EH (cell line): ENCODE measurements around the gene RIC8B.

ENCODE experiments used
- DNase-seq: peaks from one replicate; pipeline ENCODE4 v3.0.0-alpha.2; 2015; ENCODE audit warnings: low read depth

RIC8B gene

GRCh38 chr12:106868982-106869700, 94.7 kb downstream of the RIC8B start:
- no peak for DNase-seq

DNA sequence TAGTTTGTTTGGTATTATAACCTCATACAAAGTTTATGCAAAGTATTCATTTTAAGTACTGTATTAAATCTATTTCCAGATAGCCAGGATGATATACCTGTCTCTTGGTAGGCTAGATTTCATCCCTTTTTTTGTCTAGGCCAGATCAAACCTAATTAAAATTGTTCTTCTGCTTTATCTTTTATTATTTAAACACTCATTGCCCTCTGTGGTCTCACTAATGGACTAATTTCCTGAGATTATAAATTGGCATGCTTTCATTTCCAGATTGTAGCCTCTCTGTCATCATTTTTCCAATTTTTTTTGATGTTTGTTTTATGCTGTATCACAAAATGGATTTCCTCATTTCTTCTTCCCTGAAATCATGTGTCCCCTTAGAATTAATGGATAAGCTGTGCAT, 95.6 kb downstream of the RIC8B start:
- no peak for DNase-seq

DNA sequence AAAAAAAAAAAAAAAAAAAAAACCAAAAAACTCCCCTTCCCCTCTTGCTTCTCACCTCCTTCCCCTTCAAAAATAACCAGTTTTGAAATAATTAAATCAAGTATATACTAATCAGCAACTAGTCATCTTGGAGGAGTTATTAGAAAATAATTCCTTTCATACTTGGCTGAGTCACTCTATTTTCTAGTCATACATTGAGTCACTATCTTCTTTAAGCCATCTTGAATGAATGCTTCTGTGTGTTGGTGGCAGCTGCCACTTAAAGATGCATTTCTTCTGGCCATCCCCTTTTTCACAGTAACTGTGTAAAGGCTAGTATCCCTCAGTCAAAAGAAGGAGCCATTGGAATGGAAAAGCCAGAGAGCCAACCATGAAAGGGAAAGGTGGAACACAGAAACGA, 97.0 kb downstream of the RIC8B start:
- DNase-seq = peak; percentile 73

DNA sequence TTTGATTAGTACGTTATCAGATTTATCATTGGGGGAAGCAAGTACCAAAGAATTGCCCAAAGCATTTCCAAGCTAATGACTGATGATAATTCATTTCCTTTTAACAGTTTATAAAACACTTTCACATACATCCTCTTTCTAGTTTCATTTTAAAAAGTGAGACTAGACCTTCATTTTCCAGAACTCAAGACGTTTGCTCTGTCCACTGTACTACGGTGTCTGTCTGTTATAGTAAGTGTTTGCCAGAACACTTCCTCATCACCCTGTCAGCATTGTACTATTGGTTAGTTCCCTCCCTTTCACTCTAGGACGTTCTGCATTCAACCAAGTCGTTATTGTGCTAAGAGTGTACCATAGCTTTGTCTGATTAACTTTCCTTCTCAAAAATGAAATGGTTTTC, 99.5 kb downstream of the RIC8B start:
- no peak for DNase-seq

DNA sequence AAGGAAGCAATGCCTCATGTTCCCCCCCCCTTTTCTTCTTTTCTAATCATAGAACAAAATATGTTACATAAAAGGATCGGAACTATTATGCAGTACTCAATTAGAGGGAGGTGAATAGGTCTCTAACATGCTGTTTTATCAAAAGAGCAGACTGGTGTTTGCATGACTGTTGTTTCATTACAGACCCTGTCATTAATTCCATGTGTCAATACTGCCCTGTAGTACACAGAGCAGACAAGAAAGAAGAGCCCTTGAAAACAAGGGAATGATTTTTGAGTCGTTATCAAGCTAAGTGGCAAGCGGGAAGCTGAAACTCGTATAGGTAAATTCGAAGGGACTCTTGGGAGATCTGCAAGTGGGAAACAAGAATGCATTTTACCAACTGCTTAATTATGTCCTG, 104.3 kb downstream of the RIC8B start:
- DNase-seq = no peak

GRCh38 chr12:106879612-106880011, 105.1 kb downstream of the RIC8B start:
- no peak for DNase-seq

GRCh38 chr12:106883426-106883825, 108.9 kb downstream of the RIC8B start:
- peak; percentile 46 for DNase-seq

DNA sequence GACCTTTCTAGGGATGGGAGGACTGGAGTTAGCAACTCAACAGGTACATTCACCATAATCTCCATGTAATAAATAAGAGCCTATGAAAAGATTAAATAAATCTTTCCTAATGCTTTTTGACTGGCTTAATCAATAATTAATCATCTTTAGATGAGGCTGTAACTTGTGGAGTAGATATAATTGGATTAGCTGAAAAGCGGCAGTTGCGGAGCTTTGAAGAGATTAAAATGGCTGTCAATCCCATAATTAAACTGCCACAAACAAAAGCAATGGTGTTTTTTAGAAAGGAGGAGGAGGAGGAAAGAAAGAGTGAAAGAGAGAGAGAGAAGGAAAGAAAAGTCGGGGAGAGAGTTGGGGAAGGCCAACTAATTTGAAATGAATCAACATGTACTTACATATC, 110.5 kb downstream of the RIC8B start:
- no peak for DNase-seq

DNA sequence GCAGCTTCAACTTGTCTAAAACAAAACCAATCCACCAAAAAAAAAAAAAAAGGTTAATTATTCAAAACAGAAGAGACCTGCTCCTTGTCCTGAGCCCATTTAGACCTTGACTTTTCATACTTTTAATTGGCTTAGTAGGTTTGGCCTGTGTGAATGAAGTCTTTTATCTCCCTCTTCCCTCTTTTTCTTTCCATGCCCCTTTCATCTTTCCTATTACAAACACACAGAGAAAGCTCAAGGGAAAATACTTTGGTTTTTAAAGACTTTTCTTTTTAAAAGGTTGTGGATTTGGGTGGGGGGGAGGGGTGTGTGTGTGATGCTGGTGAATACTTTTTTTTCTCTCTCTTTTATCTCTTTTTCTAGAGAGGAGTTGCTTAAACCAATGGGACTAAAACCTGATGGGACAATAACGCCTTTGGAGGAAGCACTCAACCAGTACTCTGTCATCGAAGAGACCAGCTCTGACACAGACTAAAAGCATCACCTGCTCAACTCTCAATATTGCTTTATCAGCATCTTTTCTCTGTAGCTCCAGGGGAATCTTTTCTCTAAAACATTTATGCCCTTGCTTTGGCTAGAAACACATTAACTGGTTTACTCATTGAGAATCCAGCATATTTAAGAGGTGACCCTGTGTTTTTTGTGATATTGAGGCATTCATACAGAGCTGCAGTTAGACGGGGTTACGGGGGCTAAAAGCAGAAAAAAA, 111.2 kb downstream of the RIC8B start:
- no peak for DNase-seq

GRCh38 chr12:106886932-106887331, 112.5 kb downstream of the RIC8B start:
- DNase-seq = no peak

GRCh38 chr12:106888348-106888970, 114.0 kb downstream of the RIC8B start:
- DNase-seq = no peak

DNA sequence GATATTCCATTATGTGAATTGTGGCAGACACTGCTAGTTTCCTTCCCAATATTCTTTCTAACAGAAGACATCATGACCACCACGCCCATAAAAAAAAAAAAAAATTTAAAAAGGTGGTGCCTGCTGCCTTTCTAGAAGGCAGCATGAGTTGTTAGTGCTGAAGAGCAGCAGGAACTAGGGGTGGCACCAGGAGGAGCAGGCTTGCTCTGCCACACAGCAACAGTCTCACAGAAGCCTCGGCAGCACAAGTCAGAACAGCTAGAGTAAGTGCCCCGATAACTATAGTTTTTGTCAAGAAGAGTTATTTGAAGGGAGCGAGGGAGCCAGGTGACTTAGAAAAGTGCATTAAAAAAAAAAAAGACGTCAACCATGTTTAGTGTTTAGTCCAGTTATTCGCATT, 114.8 kb downstream of the RIC8B start:
- no peak for DNase-seq

GRCh38 chr12:106889950-106890626, 115.6 kb downstream of the RIC8B start:
- DNase-seq = no peak

DNA sequence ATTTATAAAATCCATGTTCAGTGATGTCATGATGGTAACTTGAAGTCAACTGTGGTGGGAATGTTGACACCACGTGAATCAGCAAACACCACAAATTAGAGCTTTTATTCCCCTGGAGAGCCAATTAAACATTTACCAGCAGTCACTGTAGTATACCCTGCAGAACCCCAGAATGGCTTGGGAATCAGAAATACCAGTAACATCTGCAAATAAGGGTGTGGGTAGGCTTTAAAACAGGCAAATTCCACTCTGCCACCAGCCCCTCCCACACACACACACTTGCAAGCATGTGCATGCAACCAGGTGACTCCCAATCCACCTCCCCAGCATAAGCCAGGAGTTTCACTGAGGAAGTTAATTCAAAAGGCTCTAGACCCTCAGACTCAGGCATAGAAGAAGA, 117.6 kb downstream of the RIC8B start:
- DNase-seq = no peak

DNA sequence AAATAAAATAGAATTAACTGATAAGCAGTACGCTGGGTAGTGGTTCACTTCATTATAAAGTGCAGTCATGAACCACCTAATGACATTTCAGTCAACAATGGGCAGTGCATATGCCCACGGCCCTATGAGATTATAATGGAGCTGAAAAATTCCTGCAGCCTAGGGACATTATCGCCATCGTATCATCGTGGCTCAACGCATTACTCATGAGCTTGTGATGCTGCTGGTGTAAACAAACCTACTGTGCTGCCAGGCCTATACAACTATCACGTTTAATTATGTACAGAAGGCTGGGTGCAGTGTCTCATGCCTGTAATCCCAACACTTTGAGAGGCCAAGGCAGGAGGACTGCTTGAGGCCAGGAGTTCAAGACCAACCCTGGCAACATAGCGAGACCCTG, 119.0 kb downstream of the RIC8B start:
- peak; percentile 37 for DNase-seq

DNA sequence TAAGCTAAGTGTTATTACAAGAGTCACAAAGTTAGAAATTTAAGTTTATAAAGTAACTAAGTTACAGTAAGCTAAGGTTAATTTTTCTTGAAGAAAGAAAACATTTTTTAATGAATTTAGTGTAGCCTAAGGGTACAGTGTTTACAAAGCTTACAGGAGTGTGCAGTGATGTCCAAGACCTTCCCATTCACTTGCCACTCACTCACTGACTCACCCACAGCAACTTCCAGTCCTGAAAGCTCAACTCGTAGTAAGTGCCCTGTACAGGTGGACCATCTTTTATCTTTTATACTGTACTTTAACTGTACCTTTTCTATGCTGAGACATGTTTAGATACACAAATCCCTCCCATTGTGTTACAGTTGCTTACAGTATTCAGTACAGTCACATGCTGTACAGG, 120.3 kb downstream of the RIC8B start:
- no peak for DNase-seq

DNA sequence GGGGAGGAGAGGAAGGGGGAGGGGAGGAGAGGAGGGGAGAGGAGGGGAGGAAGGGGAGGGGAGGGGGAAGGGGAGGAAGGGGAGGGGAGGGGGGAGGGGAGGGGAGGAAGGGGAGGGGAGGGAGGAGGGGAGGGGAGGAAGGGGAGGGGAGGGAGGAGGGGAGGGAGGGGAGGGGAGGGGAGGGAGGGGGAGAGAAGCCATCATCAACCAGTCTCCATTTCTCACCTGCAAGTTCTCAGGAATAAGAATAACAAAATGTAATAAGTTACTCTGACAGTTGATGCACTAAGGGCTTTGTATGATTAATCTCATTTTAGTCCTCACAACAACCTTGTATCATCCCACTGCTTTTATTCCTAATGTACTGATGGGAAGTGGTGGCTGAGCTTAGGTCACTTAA, 122.1 kb downstream of the RIC8B start:
- no peak for DNase-seq

- peak; percentile 26 for DNase-seq
These were observed 122.6 kb downstream of the RIC8B start for GRCh38 chr12:106897082-106897481.

DNA sequence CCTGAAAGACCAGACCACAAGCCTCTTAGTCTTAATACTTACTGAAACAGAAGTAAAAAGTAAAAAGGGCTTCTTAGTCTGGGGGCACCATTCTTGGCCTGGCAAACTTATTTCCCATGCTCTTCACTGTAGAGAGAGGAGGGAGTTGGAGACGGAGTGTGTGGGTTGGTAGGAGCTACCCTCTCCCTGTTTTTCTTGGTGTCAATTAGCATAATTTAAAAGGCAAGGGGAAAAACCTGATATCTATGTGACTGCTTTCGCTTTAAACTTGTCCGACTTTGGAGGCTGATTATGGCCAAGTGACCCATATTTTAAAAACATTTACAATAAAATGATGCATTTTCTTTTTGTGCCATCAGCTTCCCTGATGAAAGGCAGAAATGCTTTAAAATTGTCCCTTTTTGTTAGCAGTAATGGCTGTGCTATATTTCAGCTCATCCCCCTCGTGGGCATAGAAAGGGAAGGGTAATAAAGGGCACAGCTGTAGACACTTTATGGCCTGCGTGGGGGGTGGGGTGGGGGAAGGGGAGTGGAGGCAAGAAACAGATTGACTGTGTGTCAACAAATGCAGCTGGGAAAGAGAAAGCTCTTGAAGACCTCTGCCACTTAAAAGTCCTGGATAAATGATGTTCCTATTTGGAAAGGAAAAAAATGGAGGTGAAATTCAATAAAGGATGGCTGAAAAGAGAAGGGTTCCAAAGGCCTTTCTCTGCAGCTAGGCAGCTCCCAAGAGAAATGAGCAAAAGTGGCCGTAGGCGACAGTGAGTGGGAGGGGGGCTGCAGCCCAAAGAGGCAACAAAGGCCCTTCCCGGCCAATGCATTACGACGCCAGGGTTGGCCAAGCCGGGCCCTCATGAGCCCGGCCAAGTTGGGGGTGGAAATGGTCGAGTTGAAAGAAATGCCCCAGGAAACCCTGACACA, 123.8 kb downstream of the RIC8B start:
- DNase-seq = no peak

- no peak for DNase-seq
These were observed 126.1 kb downstream of the RIC8B start for GRCh38 chr12:106900554-106900953.

GRCh38 chr12:106901276-106901675, 126.8 kb downstream of the RIC8B start:
- DNase-seq = peak; percentile 23

DNA sequence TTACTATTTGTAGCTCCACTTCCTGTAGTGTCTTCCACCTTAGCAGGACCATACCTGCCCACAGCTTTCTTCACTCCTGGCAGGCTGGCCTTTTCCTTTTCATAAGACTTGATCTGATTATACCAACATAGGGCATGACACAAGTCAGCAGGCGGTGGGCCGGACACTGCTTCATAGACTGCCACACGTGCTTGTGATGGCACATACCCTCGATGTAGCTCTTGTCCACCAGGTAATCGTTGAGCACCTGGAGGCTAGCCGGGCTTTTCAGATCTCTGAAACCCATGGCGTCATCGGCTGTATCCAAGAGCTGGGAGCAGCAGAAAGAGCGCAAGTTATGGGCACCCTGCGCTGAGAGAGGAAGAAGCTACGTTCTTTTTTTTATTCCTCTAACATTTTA, 127.6 kb downstream of the RIC8B start:
- no peak for DNase-seq
